Ramos (cell line): ENCODE results near the gene PCOLCE2.

Source experiments
- in situ Hi-C: fragments of 300-500 bp; cut with MboI; formaldehyde crosslinking; loops from one replicate; pipeline ENCODE4 v1.14.3; 2022; ENCODE audit warnings: low sequenced_read_pairs; ENCODE audit not compliant: unreplicated experiment

The PCOLCE2 gene

GRCh38 chr3:142818651-142819050, 70.2 kb downstream of the PCOLCE2 start:
- in situ Hi-C loops = no loop called here

- in situ Hi-C loops = no loop called here
These were observed 71.0 kb downstream of the PCOLCE2 start for GRCh38 chr3:142817897-142818296.

GRCh38 chr3:142817356-142817755, 71.5 kb downstream of the PCOLCE2 start:
- in situ Hi-C loops = no loop called here

GRCh38 chr3:142815803-142816202, 73.1 kb downstream of the PCOLCE2 start:
- in situ Hi-C loops = no loop called here

GRCh38 chr3:142809259-142809658, 79.6 kb downstream of the PCOLCE2 start:
- in situ Hi-C loops = no loop called here

GRCh38 chr3:142808103-142808917, 80.6 kb downstream of the PCOLCE2 start:
- in situ Hi-C loops = no loop called here

GRCh38 chr3:142802891-142803290, 86.0 kb downstream of the PCOLCE2 start:
- in situ Hi-C loops = no loop called here

- in situ Hi-C loops = no loop called here
These were observed 87.1 kb downstream of the PCOLCE2 start for GRCh38 chr3:142801746-142802145.

GRCh38 chr3:142796823-142797222, 92.1 kb downstream of the PCOLCE2 start:
- in situ Hi-C loops = no loop called here

GRCh38 chr3:142795332-142795731, 93.6 kb downstream of the PCOLCE2 start:
- in situ Hi-C loops = no loop called here

- in situ Hi-C loops = no loop called here
These were observed 94.4 kb downstream of the PCOLCE2 start for GRCh38 chr3:142794508-142794907.

- in situ Hi-C loops = no loop called here
These were observed 101.2 kb downstream of the PCOLCE2 start for GRCh38 chr3:142787719-142788118.

- in situ Hi-C loops = no loop called here
These were observed 102.9 kb downstream of the PCOLCE2 start for GRCh38 chr3:142785996-142786395.

GRCh38 chr3:142784228-142784627, 104.7 kb downstream of the PCOLCE2 start:
- in situ Hi-C loops = no loop called here

GRCh38 chr3:142782616-142783015, 106.3 kb downstream of the PCOLCE2 start:
- in situ Hi-C loops = no loop called here

- in situ Hi-C loops = no loop called here
These were observed 109.3 kb downstream of the PCOLCE2 start for GRCh38 chr3:142779591-142779990.

GRCh38 chr3:142778541-142778940, 110.3 kb downstream of the PCOLCE2 start:
- in situ Hi-C loops = no loop called here

- in situ Hi-C loops = no loop called here
These were observed 111.0 kb downstream of the PCOLCE2 start for GRCh38 chr3:142777927-142778326.

GRCh38 chr3:142768338-142768737, 120.5 kb downstream of the PCOLCE2 start:
- in situ Hi-C loops = no loop called here
